HG02763 (cell line): ENCODE results near the gene EXOSC5.
A peak's percentile ranks its signal among the peaks of the same experiment; 100 is the strongest.
"Not testable (repeated sequence)": the region's sequence is repeated elsewhere in the genome, so short reads cannot be mapped to it uniquely, and the experiment has no call there.

ENCODE experiments used
- ATAC-seq: cut with Tn5 transposase; IDR thresholded peaks from one replicate; pipeline ENCODE4 v1.9.1; 2021; ENCODE audit warnings: mild to moderate bottlenecking, moderate library complexity; ENCODE audit not compliant: unreplicated experiment

EXOSC5 gene

GRCh38 chr19:41371541-41371940 lies 25.6 kb downstream of the EXOSC5 start:
- ATAC-seq: no peak

- not testable (repeated sequence) for ATAC-seq
These were observed 26.0 kb downstream of the EXOSC5 start for GRCh38 chr19:41371119-41371518.

- no peak for ATAC-seq
These were observed 27.4 kb downstream of the EXOSC5 start for GRCh38 chr19:41369769-41370168.

GRCh38 chr19:41367848-41368301 lies 29.3 kb downstream of the EXOSC5 start:
- ATAC-seq: no peak

- ATAC-seq: no peak
These were observed 31.1 kb downstream of the EXOSC5 start for GRCh38 chr19:41366089-41366488.

GRCh38 chr19:41364524-41365391 lies 32.4 kb downstream of the EXOSC5 start:
- peak; percentile 1 for ATAC-seq

GRCh38 chr19:41363753-41364523 lies 33.2 kb downstream of the EXOSC5 start, which contains the start of gene B9D2:
TSS of gene B9D2 (minus strand) at chr19:41364149. CDS start at chr19:41363519, 630 bp downstream.
- ATAC-seq: peak; percentile 81

GRCh38 chr19:41363371-41363752 lies 33.8 kb downstream of the EXOSC5 start:
- no peak for ATAC-seq

- no peak for ATAC-seq
These were observed 34.9 kb downstream of the EXOSC5 start for GRCh38 chr19:41362143-41362847.

GRCh38 chr19:41359741-41360140 lies 37.4 kb downstream of the EXOSC5 start:
- no peak for ATAC-seq

- ATAC-seq: no peak
These were observed 39.4 kb downstream of the EXOSC5 start for GRCh38 chr19:41357746-41358145.

GRCh38 chr19:41356984-41357739 lies 40.0 kb downstream of the EXOSC5 start:
- ATAC-seq: no peak

- ATAC-seq: no peak
These were observed 41.4 kb downstream of the EXOSC5 start for GRCh38 chr19:41355802-41356201.

GRCh38 chr19:41355035-41355434 lies 42.1 kb downstream of the EXOSC5 start:
- no peak for ATAC-seq

GRCh38 chr19:41354343-41354953 lies 42.7 kb downstream of the EXOSC5 start:
- no peak for ATAC-seq

GRCh38 chr19:41353466-41354342 lies 43.5 kb downstream of the EXOSC5 start, which contains the start of gene TGFB1:
TSS of gene TGFB1 (minus strand) at chr19:41353922. CDS start at chr19:41353044, 878 bp downstream.
- peak; percentile 46 for ATAC-seq

- no peak for ATAC-seq
These were observed 44.3 kb downstream of the EXOSC5 start for GRCh38 chr19:41352609-41353465.

- no peak for ATAC-seq
These were observed 44.9 kb downstream of the EXOSC5 start for GRCh38 chr19:41352279-41352608.
